Measurements from ENCODE around the gene NMRK1.

- TF ChIP-seq YY1 (IDR thresholded peaks at IDR 0.05; ENCODE audit: insufficient read depth, insufficient read length) (no peak), ZNF274 (IDR thresholded peaks at IDR 0.05; ENCODE audit: low read depth, low read length) (no peak)
These were observed at the start of gene NMRK1, which contains the start of gene OSTF1 for GRCh38 chr9:75087824-75088645.

Measured in NT2/D1 (cell line).